T-helper 1 cell treated with Interleukin-12 subunit alpha and Interleukin-12 subunit beta and Interleukin-4 antibody, amounts not matched to agents 30 μg/mL and 1 μg/mL, for 36 hours (primary cell): Measurements from ENCODE around the gene KREMEN2.
A peak's percentile ranks its signal among the peaks of the same experiment; 100 is the strongest.

Source experiments
- H3K27ac Mint-ChIP-seq: one replicate; pipeline ENCODE4 v1.8.0; 2021; ENCODE audit warnings: mild to moderate bottlenecking, mixed read lengths
- H3K27me3 Mint-ChIP-seq: one replicate; pipeline ENCODE4 v1.8.0; 2021; ENCODE audit warnings: low read depth, mixed read lengths
- H3K36me3 Mint-ChIP-seq: one replicate; pipeline ENCODE4 v1.8.0; 2021; ENCODE audit warnings: low read depth, mixed read lengths
- H3K4me1 Mint-ChIP-seq: one replicate; pipeline ENCODE4 v1.8.0; 2021; ENCODE audit warnings: low read depth, mixed read lengths
- H3K4me3 Mint-ChIP-seq: one replicate; pipeline ENCODE4 v1.8.0; 2021; ENCODE audit warnings: mild to moderate bottlenecking, moderate library complexity, mixed read lengths
- H3K9me3 Mint-ChIP-seq: one replicate; pipeline ENCODE4 v1.8.0; 2021; ENCODE audit warnings: mixed read lengths

Gene KREMEN2

GRCh38 chr16:2986623-2987188 is 22.6 kb downstream of the KREMEN2 start:
- H3K36me3 Mint-ChIP-seq, result peaks cover under 1% of the 10 kb centered on the region
- peaks cover 7% of the 10 kb centered on the region for H3K27me3 Mint-ChIP-seq
- no peak overlapping the region for H3K4me3 Mint-ChIP-seq
- peaks cover 6% of the 10 kb centered on the region for H3K4me1 Mint-ChIP-seq
- no peaks in the 10 kb centered on the region for H3K9me3 Mint-ChIP-seq
- H3K27ac Mint-ChIP-seq, result no peak overlapping the region

- Mint-ChIP-seq H3K4me1 (peaks cover 4% of the 10 kb centered on the region), H3K27ac (no peak overlapping the region), H3K27me3 (peaks cover 5% of the 10 kb centered on the region), H3K36me3 (no peaks in the 10 kb centered on the region), H3K9me3 (no peaks in the 10 kb centered on the region), H3K4me3 (no peak overlapping the region)
These were observed 23.2 kb downstream of the KREMEN2 start for GRCh38 chr16:2987286-2987685.

GRCh38 chr16:2987833-2988232 is 23.8 kb downstream of the KREMEN2 start:
- Mint-ChIP-seq H3K4me1 (peaks cover 3% of the 10 kb centered on the region), H3K9me3 (no peaks in the 10 kb centered on the region), H3K27me3 (peaks cover 3% of the 10 kb centered on the region), H3K36me3 (no peaks in the 10 kb centered on the region), H3K27ac (no peak overlapping the region), H3K4me3 (no peak overlapping the region)

GRCh38 chr16:2988590-2989099 is 24.6 kb downstream of the KREMEN2 start:
- H3K36me3 Mint-ChIP-seq, result no peaks in the 10 kb centered on the region
- H3K27ac Mint-ChIP-seq, result no peak overlapping the region
- H3K4me1 Mint-ChIP-seq, result no peaks in the 10 kb centered on the region
- no peaks in the 10 kb centered on the region for H3K9me3 Mint-ChIP-seq
- H3K27me3 Mint-ChIP-seq, result peaks cover 3% of the 10 kb centered on the region
- no peak overlapping the region for H3K4me3 Mint-ChIP-seq

GRCh38 chr16:2990891-2991290 is 26.8 kb downstream of the KREMEN2 start:
- no peaks in the 10 kb centered on the region for H3K9me3 Mint-ChIP-seq
- H3K4me3 Mint-ChIP-seq, result no peak overlapping the region
- no peaks in the 10 kb centered on the region for H3K4me1 Mint-ChIP-seq

GRCh38 chr16:2991566-2992261 is 27.6 kb downstream of the KREMEN2 start:
- no peaks in the 10 kb centered on the region for H3K36me3 Mint-ChIP-seq
- no peaks in the 10 kb centered on the region for H3K9me3 Mint-ChIP-seq
- no peaks in the 10 kb centered on the region for H3K27me3 Mint-ChIP-seq
- H3K4me3 Mint-ChIP-seq, result no peak overlapping the region
- H3K27ac Mint-ChIP-seq, result no peak overlapping the region
- H3K4me1 Mint-ChIP-seq, result no peaks in the 10 kb centered on the region

More at GRCh38 chr16:2990891-2991290, 26.8 kb downstream of the KREMEN2 start:
- no peaks in the 10 kb centered on the region for H3K36me3 Mint-ChIP-seq
- no peaks in the 10 kb centered on the region for H3K27me3 Mint-ChIP-seq
- no peak overlapping the region for H3K27ac Mint-ChIP-seq

GRCh38 chr16:2992383-2993081 is 28.5 kb downstream of the KREMEN2 start:
- Mint-ChIP-seq H3K4me1 (no peaks in the 10 kb centered on the region), H3K36me3 (no peaks in the 10 kb centered on the region), H3K9me3 (no peaks in the 10 kb centered on the region), H3K27ac (no peak overlapping the region), H3K27me3 (no peaks in the 10 kb centered on the region), H3K4me3 (no peak overlapping the region)

- H3K9me3 Mint-ChIP-seq, result no peaks in the 10 kb centered on the region
- no peak overlapping the region for H3K27ac Mint-ChIP-seq
- H3K36me3 Mint-ChIP-seq, result no peaks in the 10 kb centered on the region
- H3K27me3 Mint-ChIP-seq, result peaks cover 3% of the 10 kb centered on the region
- no peak overlapping the region for H3K4me3 Mint-ChIP-seq
- H3K4me1 Mint-ChIP-seq, result no peaks in the 10 kb centered on the region
These were observed 32.2 kb downstream of the KREMEN2 start for GRCh38 chr16:2996298-2996697.

- H3K4me3 Mint-ChIP-seq, result no peak overlapping the region
- peaks cover 6% of the 10 kb centered on the region for H3K27me3 Mint-ChIP-seq
- no peak overlapping the region for H3K27ac Mint-ChIP-seq
- no peaks in the 10 kb centered on the region for H3K9me3 Mint-ChIP-seq
- no peaks in the 10 kb centered on the region for H3K36me3 Mint-ChIP-seq
- peaks cover 4% of the 10 kb centered on the region for H3K4me1 Mint-ChIP-seq
These were observed 35.9 kb downstream of the KREMEN2 start for GRCh38 chr16:2999929-3000328.

- H3K4me3 Mint-ChIP-seq, result no peak overlapping the region
- H3K27ac Mint-ChIP-seq, result no peak overlapping the region
- peaks cover 7% of the 10 kb centered on the region for H3K27me3 Mint-ChIP-seq
- H3K36me3 Mint-ChIP-seq, result no peaks in the 10 kb centered on the region
- no peaks in the 10 kb centered on the region for H3K9me3 Mint-ChIP-seq
- H3K4me1 Mint-ChIP-seq, result peaks cover 4% of the 10 kb centered on the region
These were observed 36.5 kb downstream of the KREMEN2 start for GRCh38 chr16:3000540-3000939.

- Mint-ChIP-seq H3K36me3 (no peaks in the 10 kb centered on the region), H3K4me3 (no peak overlapping the region), H3K27me3 (peaks cover 7% of the 10 kb centered on the region), H3K27ac (no peak overlapping the region), H3K4me1 (peaks cover 4% of the 10 kb centered on the region), H3K9me3 (no peaks in the 10 kb centered on the region)
These were observed 37.2 kb downstream of the KREMEN2 start for GRCh38 chr16:3001316-3001715.

GRCh38 chr16:3003582-3004270 is 39.7 kb downstream of the KREMEN2 start:
- no peaks in the 10 kb centered on the region for H3K9me3 Mint-ChIP-seq
- no peaks in the 10 kb centered on the region for H3K36me3 Mint-ChIP-seq
- H3K4me3 Mint-ChIP-seq, result peak overlapping the region; percentile 72
- peak overlapping the region; percentile 57 for H3K27ac Mint-ChIP-seq
- H3K27me3 Mint-ChIP-seq, result peaks cover 14% of the 10 kb centered on the region
- peaks cover 23% of the 10 kb centered on the region for H3K4me1 Mint-ChIP-seq

GRCh38 chr16:3004319-3004718 is 40.2 kb downstream of the KREMEN2 start:
- Mint-ChIP-seq H3K27ac (no peak overlapping the region), H3K4me3 (no peak overlapping the region), H3K4me1 (peaks cover 24% of the 10 kb centered on the region), H3K9me3 (no peaks in the 10 kb centered on the region), H3K36me3 (no peaks in the 10 kb centered on the region), H3K27me3 (peaks cover 11% of the 10 kb centered on the region)

- H3K4me1 Mint-ChIP-seq, result peaks cover 24% of the 10 kb centered on the region
- H3K4me3 Mint-ChIP-seq, result peak overlapping the region; percentile 73
- peaks cover 11% of the 10 kb centered on the region for H3K27me3 Mint-ChIP-seq
- no peaks in the 10 kb centered on the region for H3K9me3 Mint-ChIP-seq
- no peaks in the 10 kb centered on the region for H3K36me3 Mint-ChIP-seq
- no peak overlapping the region for H3K27ac Mint-ChIP-seq
These were observed 40.8 kb downstream of the KREMEN2 start for GRCh38 chr16:3004781-3005284.
